ENCODE data around the gene CLN6.

- no peak for TF ChIP-seq CTCF (IDR thresholded peaks at IDR 0.05)
- TF ChIP-seq POLR2A (IDR thresholded peaks at IDR 0.05): no peak
- no peak for TF ChIP-seq EP300 (IDR thresholded peaks at IDR 0.05)
- no peak for TF ChIP-seq POLR2AphosphoS5 (IDR thresholded peaks at IDR 0.05)
These were observed 36.6 kb downstream of the CLN6 start for GRCh38 chr15:68192804-68193486.

Data from stomach (tissue), 4 donors.